ENCODE data around the gene A4GALT.
"Not testable (repeated sequence)": the region's sequence is repeated elsewhere in the genome, so short reads cannot be mapped to it uniquely, and the experiment has no call there.

A4GALT gene, protein sequence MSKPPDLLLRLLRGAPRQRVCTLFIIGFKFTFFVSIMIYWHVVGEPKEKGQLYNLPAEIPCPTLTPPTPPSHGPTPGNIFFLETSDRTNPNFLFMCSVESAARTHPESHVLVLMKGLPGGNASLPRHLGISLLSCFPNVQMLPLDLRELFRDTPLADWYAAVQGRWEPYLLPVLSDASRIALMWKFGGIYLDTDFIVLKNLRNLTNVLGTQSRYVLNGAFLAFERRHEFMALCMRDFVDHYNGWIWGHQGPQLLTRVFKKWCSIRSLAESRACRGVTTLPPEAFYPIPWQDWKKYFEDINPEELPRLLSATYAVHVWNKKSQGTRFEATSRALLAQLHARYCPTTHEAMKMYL

DNA sequence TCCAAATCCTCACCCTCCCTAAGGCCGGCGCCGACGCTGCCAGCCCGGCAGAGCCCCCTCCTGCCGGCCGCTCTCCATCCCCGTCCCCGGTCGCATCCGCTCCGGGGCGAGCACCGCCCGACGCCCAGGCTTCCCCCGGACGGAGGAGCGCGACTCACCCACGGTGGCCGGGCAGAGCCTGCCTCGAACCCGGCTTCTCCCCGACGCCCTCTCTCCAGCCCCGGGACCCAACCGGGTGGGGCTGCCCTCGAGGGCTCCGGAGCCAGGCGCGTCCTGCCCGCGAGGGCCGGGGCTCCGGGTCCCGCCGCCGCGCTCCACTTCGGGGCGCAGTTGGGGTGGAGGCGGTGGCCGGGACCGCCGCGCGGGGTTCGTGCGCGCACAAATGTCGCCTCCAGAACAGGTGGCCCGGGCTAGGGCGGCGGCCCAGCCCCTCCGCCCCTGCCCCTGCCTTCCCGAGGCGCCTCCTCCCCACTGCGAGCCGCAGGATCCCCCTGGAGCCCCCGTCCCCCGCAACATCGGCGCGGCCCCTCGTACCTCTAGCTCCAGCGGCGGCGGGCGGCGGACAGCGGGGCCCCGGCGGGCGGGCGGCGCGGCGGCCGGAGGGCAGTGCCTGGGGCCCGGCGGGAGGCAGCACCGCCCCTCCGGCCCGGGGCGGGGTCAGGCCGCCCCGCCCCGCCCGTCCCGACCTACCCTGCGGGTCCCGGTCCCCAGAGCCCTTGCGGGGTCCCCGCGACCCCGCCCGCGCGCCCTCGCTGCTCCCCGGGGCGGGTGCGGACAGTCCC is at the start of gene A4GALT:
A4GALT (minus strand) TSS at position 608 of the 782 bp plus-strand sequence. CDS start 26,919 bp downstream, outside the sequence.
- peak; percentile 4 for DNase-seq

DNA sequence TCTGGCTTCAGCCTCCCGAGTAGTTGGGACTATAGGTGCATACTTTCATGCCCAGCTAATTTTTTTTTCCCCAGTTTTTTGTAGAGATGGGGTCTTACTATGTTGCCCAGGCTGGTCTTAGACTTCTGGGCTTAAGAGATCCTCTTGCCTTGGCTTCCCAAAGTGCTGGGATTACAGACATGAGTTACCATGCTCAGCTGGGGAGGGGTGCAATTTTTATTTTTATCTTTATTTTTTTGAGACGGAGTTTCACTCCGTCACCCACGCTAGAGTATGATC is 49.7 kb upstream of the A4GALT start:
- no peak for DNase-seq

DNA sequence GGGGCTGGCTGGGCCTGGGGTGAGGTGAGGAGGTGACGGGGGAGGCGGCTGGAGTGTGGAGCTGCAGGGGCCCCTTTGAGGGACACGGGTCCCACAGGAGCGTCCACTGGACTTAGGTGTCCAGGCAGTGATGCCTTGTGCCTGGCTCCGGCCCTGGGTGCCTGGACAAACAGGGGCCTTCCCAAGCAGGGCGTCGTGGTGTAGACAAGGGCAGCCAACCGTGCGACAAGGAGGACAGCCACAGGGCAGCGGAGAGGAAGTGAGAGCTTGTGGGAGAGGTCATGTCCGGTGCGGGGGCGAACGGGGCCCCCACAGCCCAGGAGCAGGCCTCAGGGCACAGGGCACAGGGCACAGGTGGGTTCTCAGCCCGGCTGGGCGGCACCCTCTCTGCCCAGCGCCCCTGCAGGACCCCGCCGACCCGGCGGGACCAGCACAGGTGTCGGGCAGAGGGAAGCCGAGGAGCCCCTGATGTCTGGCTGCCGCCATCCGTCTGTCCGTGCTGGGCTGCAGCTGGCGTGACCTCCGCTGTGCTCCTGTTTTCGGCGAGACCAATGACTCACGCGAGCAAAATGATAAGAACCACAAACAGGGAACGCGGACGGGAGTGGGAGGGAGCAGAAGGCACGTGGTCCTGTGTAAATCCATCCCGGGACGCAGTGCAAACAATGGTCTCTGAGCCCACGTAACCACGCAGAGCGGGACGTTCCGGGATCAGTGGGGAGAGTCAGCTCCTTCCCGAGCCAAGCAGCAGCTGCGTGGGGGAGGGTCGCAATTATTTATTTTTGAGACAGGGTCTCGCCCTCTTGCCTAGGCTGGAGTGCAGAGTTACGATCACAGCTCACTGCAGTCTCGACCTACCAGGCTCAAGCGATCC is 49.1 kb upstream of the A4GALT start:
- DNase-seq = no peak

DNA sequence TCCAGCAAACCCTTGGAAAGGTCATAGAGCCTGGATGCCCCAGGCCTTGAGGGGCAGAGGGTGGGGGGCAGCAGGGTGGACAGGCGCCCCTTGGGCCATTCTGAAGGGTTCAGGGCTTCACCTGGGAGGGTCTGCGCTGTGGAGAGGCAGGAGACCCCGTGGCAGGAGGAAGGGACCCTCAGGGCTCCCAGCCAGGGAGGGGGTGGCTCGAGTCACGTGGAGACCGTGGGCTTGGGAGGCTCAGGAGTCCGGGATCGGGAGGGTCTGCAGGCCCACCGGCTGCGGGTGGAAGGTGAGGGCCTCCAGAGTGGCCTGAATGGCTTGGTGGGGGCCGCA is 48.5 kb upstream of the A4GALT start:
- DNase-seq = no peak

DNA sequence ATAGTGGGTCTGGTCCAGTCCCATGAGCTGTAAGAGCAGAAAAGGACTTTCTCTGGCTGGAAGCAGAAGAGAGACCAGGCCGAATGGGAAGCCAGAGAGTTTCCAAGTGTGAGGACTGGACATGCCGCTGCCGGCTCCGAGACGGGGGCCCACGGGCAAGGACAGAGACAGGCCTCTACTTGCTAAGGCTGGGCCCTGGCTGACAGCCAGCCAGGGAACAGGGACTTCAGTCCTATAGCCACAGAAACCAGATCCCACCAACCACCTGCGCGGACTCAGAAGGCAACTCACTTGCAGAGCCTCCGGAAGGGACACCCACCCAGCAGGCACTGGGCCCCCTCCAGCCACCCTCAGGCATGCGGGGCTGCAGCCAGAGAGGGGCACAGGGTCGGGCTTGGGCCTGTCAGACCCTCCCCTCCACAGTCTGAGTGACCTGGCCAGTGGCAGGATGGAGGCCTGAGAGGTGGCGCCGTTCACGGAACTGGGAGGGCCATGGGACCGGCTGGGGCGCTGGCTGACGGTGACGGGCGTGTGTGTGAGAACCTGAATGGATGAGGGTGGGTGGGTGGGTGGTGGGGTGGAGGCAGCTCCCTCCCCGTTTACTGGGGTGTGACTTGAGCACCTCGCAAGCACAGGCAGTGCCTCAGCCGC is 47.8 kb upstream of the A4GALT start:
- DNase-seq = no peak

DNA sequence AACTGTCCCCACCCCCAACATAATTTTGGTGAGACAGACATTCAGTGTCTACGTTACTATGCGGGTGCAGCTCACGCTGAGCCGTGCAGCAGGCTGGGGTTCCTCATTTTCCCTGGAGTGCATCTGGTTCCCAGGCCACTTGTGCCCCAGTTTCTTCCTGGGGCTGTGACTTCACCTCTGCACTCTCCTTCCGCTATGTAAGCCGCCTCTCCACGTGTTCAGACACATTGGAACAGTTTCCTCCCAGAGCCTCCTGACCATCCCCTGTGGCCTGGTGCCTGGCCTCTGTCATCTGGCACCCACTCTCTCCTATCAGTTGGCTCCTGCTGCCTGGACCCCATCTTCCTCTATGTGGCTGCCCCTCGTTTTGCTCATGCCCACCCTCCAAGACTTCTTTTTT is 46.2 kb upstream of the A4GALT start:
- no peak for DNase-seq

DNA sequence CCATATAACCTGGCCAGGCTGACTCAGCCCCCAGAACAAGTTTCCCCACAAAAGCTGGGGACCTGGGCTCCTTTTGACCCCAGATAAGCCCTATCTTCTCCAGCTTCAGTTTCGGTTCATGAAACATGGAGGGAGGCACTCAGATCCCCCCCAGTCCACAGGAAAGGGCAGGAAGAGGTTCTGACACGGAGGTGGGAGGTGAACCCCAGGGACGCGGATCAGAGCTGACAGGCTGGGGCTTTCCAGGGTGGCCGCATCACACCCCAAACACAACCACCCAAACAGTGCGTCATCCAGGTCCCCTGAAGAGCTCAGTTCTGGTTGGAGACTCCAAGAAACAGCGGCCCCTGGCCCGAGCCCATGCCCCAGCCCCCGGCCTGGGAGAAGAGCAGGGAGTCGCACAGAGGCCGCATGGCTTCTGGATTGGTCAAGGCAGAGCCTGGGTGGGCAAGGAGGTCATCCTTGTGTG is 44.3 kb upstream of the A4GALT start:
- DNase-seq = no peak

DNA sequence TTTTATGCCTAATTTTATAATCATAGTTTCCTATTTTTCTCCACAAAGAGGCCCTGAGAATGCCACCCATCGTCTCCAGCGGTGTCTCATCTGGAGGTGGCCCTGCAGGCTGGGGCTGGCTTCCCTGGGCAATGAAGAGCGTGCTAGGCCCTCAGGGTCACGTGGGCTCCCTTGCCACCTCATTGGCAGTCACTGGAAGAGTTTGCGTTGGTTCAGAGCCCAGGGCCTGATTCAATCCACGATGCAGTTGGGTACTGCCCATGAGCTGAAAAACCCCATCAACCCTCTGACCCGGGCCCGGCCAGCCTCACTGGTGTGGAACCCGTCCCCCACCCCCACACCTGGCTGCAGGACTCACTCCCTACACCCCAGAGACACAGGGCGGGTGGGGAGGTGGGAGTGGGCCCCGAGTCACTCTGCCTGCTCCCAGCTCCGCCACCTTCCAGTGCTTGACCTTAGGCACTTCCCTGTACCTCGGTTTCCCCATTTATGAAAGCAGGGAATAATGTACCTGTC is 43.4 kb upstream of the A4GALT start:
- no peak for DNase-seq

DNA sequence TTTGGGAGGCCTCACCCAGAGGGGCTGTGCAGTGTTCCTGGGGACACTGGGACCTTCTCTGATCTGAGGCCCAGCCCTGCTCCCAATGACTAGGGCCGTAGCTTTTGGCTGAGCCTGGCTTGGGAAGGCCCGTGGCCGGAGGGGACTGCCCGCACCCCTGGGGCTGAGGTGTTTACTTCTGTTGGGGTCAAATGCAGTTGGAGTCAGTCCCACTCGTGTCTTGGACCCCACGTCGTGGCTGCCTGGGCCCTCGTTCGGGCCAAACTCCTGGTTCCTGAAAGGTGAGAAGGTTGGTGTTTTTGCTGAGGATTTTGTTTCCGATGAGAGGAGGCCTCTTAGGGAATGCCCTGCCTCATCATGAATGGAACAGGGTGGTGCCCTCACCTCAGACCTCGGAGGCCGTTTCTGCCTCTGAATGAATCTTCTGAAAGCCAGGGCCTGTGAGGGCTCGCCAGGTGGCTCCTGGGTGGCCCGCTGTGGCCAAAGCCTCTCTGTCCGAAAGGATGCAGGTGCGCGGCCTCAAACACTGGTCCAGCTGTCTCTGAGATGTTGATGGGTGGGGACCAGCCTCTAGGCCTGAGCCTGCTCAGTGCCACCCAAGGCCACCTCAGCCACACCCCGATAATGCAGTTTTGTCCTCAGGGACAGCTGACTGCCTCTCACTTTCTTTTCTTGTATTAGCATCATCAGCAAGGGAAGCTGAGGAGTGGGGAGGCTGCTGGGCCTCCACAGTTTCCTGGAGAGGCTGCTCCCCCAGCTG is 40.3 kb upstream of the A4GALT start:
- DNase-seq = no peak

DNA sequence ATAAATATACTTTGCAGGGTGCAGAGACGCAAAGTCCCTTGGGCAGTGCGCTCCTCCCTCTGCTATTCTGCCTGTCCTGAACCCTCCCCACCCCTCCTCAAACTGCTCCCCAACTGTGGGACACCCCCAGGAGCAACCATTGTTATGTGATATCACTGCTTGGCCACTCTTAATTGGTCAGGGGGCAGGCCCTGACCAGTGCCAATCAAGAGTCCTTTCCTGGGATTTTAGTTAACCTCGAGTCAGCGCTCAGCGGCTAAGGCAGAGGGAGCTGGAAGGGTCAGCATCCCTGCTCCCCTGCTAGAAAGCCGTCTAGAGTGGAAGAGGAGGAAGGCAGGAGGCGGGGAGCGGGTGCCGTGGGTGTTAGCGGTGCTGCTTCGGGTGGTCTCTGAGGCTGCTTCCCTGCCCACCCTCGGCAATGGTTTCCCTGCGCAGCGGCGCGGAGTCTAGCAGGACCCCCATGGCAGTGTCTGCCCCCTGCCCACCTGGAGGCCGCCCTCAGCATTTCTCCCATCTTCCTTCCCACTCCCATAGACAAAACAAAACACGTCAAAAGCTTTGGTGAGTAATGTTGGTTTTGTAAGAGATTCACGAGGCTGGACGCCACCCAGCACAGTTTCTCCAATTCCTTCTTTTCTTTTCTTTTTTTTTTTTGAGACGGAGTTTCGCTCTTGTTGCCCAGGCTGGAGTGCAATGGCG is 38.4 kb upstream of the A4GALT start:
- no peak for DNase-seq

DNA sequence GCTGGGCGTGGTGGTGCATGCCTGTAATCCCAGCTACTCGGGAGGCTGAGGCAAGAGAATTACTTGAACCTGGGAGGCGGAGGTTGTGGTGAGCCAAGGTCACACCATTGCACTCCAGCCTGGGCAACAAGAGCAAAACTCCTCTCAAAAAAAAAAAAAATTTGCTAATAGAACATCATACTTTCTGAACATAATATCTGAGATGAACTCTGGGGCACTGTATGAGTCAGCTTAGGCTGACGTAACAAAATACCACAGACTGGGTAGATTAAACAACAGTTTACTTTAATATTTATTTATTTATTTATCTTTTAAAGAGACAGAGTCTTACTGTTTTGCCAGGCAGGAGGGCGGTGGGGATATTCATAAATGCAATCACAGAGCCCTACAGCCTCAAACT is 34.9 kb upstream of the A4GALT start:
- DNase-seq = not testable (repeated sequence)

DNA sequence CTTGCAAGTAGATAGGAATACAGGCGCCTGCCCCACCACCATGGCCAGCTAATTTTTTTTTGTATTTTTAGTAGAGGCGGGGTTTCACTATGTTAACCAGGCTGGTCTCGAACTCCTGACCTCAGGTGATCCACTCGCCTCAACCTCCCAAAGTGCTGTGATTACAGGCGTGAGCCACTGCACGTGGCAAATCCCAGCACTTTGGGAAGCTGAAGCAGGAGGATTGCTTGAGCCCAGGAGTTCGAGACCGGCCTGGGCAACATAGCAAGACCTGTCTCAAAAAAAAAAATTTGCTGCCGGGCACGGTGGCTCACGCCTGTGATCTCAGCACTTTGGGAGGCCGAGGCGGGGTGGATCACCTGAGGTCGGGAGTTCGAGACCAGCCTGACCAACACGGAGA is 34.5 kb upstream of the A4GALT start:
- not testable (repeated sequence) for DNase-seq

DNA sequence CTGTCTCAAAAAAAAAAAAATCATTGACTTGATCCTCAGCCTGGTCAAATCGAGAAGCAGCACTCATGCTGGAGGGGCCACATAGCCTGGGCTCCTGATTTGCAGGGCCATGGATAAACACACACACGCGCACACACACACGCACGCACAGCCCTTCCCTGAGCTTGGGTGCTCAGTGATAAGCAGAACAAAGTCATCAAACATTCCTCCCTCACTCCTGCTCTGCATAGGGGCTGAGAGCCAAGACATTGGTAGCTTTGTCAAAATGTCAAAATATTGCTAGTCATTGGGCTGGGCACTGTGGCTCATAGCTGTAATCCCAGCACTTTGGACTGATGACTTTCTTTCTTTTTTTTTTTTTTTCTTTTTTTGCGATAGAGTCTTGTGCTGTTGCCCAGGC is 34.0 kb upstream of the A4GALT start:
- DNase-seq = no peak

DNA sequence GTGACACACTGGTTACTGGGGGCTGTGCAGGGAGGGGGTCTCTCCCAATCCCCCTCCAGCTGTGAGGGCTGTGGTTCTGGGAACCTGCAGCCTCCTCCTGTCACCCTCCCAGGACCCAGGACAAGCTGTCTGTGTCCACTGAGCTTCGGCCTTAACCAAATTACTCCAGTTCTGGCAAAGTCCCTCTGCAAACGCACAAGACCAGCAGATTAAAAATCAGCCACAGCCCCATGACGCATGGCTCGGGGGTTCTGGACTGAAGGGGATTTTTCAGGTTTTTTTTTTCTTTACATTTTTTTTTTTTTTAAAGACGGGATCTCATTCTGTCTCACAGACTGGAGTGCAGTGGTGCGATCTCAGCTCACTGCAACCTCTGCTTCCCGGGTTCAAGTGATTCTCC is 32.2 kb upstream of the A4GALT start:
- DNase-seq = no peak

DNA sequence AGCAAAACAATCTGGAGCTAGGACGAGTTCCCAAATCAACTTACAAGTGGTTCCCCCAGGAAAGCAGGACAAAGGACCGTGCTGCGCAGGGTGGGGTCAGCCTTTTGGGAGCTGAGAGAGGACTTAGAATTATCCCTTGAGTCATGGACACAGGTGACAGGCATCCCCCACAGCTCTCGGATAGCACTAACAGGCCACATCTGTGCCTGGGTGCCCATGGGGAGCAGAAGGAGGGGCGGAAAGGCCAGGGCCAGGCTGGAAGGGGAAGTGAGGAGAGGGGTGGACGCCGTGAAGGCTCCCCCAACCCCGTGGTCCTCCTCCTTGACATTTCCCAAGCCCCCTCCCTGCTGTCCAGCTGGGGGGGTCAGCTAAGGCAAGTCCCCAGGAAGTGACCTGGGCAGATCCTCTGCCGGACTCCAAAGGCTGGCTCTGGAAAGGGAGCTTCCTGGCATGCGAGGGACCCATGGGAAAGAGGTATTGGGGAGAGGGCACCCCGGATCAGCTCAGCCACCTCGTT is 31.6 kb upstream of the A4GALT start:
- no peak for DNase-seq

DNA sequence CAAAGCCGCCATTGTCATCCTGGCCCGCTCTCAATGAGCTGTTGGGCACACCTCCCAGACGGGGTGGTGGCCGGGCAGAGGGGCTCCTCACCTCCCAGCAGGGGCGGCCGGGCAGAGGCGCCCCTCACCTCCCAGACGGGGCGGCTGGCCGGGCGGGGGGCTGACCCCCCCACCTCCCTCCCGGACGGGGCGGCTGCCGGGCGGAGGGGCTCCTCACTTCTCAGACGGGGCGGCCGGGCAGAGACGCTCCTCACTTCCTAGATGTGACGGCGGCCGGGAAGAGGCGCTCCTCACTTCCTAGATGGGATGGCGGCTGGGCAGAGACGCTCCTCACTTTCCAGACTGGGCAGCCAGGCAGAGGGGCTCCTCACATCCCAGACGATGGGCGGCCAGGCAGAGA is 29.8 kb upstream of the A4GALT start:
- not testable (repeated sequence) for DNase-seq

DNA sequence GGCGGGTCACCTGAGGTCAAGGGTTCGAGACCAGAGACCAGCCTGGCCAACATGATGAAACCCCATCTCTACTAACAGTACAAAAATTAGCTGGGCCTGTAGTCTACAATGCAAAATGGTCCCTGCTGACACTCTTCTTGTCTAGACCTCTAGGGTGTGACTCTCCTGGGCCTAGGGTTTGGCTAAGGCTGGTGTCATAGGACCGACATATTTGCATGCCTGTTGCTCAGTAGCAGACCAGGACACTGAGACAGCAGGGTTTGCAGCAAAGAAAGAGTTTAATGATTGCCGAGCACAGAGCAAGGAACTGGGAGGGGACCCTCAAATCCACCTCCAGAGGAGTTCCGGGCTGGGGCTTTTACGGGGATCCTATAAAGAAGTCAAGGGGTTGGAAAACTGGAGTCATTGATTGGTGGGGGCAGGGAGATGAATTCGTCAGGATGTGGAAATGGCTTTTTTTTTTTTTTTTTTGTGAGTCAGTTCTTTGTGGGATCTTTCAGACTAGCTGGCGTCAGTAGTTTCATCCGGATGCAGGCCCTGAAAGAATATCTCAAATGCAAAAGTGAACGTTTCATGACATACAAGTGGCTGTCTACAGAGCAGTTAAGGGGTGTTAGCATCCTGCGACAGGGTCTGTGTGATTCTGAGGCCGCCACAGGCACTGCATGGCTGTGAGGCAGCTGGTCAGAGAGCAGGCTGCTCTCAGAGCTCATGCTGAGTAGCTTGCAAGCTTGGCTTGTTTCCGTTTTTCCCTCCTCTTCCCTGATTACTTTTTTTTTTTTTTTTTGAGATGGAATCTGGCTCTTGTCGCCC is 27.2 kb upstream of the A4GALT start:
- no peak for DNase-seq

DNA sequence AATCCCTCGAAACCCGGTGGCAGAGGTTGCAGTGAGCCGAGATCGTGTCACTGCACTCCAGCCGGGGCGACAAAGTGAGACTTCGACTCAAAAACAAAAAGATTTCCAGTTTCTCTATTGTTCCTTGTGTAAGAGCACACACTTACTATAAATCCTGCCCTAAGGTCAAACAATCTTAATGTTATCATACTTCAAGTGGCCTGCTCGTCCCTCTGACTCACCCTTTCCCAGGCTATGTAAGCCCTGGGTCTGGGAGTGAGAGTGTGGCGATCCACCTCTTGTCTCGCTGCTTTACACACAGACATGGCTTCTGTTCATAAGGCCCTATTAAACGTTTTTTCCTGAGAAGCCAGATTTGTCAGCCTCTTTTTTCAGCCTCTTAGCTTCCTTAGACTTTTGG is 24.4 kb upstream of the A4GALT start:
- DNase-seq = no peak

DNA sequence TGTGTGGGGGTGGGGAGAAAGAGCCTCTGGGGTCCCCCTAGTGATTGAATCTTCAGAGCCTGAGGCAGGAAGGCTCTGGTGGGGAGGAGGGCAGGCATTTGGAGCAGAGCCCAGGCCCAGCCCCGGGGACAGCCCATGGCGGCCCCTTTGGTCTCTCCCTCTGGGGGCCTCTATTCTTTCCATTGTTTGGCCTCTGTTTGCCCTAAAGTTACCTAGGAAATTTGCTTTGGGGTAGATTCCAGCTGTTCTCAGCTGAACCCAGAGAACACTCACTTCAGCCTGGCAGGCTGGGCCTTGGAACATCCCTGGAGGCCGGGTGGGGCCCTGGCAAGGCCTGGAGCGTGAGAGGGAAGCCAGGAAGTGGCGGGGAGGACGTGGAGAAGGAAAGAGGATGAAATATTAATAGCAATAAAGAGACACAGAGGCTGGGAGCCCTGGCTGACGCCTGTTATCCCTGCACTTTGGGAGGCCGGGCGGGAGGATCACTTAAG is 22.9 kb upstream of the A4GALT start:
- no peak for DNase-seq

DNA sequence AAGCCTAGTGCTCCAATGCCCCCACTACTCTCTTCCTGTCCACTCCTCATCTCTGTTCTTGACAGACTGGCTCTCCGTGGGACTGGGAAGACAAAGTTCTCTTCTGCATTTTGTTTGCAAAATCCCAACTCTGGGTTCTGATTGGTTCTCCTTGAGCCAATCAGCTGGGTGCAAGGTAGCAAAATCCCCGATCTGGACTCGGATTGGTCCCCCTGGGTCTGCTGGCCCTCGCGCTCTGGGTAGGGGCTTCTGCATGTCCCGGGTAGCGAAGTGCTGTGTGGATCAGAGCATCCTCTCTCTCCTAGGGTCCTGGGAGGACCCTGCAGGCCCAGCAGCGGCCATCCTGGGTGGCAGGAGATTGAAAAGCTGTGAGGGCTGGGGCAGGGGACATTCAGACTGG is 22.3 kb upstream of the A4GALT start:
- DNase-seq = no peak

All from stimulated activated CD4-positive, alpha-beta T cell treated with anti-CD3 and anti-CD28 coated beads, Interleukin-12 subunit alpha, Interleukin-12 subunit beta, amount 100 ng/mL, for 4 hours (primary cell).